Prostate gland (tissue), 2 donors: ENCODE measurements around the gene FAM111B. TPM values are rescaled to one million over a fixed set of nuclear protein-coding genes. Genes with fewer than 3 reads are reported as not detected.
A peak's percentile ranks its signal among the peaks of the same experiment; 100 is the strongest.

ENCODE experiments used
- DNase-seq: peaks from one replicate; pipeline ENCODE4 v3.0.0-alpha.2; 2019; ENCODE audit warnings: low spot score
- H3K27ac ChIP-seq, 2 donors: fragments of 200-600 bp; sonication (generic); 2 replicates each; pipeline ENCODE4 v1.5.1; 2017 to 2019
- H3K27me3 ChIP-seq: fragments of 200-600 bp; sonication (generic); replicated peaks from 2 replicates; pipeline ENCODE4 v1.5.1; 2019; ENCODE audit not compliant: insufficient read depth
- H3K36me3 ChIP-seq, 2 donors: fragments of 200-600 bp; sonication (generic); 1 replicate in 1 of 2; 2 replicates in 1 of 2; pipeline versions ENCODE4 v1.5.1 to v1.8.1; 2017 to 2019
- H3K4me1 ChIP-seq: fragments of 200-600 bp; sonication (generic); replicated peaks from 2 replicates; pipeline ENCODE4 v1.5.1; 2019
- H3K4me3 ChIP-seq, 2 donors: fragments of 200-600 bp; sonication (generic); 2 replicates each; pipeline ENCODE4 v1.5.1; 2017 to 2019
- H3K9me3 ChIP-seq: fragments of 200-600 bp; sonication (generic); 2 replicates; pipeline ENCODE4 v1.5.1; 2017
- POLR2A ChIP-seq: fragments of 450-650 bp; IDR thresholded peaks from one replicate; pipeline ENCODE4 v1.6.1; 2016; ENCODE audit warnings: antibody characterized with exemption, mild to moderate bottlenecking
- POLR2AphosphoS5 ChIP-seq: sonication (generic); formaldehyde crosslinking; IDR thresholded peaks from one replicate; pipeline ENCODE4 v1.6.1; 2017; ENCODE audit warnings: antibody characterized with exemption
- WGBS: methylation state at CpG from one replicate; pipeline ENCODE4 v1.1.5; 2018; 5-methylcytosine and 5-hydroxymethylcytosine counted together
- intact Hi-C: fragments of 100-400 bp; cut with DNase I; formaldehyde crosslinking; loops from one replicate; pipeline ENCODE4 v1.14.2; 2022
- total RNA-seq, 2 donors: library from RNA; depleted of rRNA; stranded (reverse); fragments of >200 nt; gene quantifications; one replicate each; pipeline ENCODE4 v1.1.0, GENCODE V29; 2016
- TF ChIP-seq, protein P1 (sequence below), 4 experiments: fragments of 200-600 bp in 2 of 4; fragments of 450-650 bp in 2 of 4; sonication (generic) in 2 of 4; IDR thresholded peaks; 1 replicate in 3 of 4; 2 replicates in 1 of 4; pipeline ENCODE4 v1.5.1; 2016 to 2019; ENCODE audit warnings: antibody characterized with exemption in 4 of 4, mild to moderate bottlenecking in 2 of 4, moderate library complexity in 2 of 4

The FAM111B gene
- total RNA-seq, 2 donors from 2014 or later: 0.62 to 1.4 TPM

- under 1% methylated on average over 22 of the region's 70 CpGs for WGBS
- intact Hi-C loops: loop anchor here (1.0 to 5.0 kb wide), 2 partner anchors 34 to 110 kb away; no protein-coding TSS in a partner anchor
- Histone ChIP-seq H3K9me3 (no peaks in the 10 kb centered on the region), H3K36me3 (no peaks in the 10 kb centered on the region), H3K27me3 (no peaks in the 10 kb centered on the region), H3K4me3 (peak overlapping the region; percentile 56 to 64), H3K4me1 (peaks cover 5% of the 10 kb centered on the region), H3K27ac (peak overlapping the region; percentile 52 to 70)
- DNase-seq: no peak
- TF ChIP-seq POLR2A (no peak), POLR2AphosphoS5 (no peak)
- TF ChIP-seq, protein P1, sequence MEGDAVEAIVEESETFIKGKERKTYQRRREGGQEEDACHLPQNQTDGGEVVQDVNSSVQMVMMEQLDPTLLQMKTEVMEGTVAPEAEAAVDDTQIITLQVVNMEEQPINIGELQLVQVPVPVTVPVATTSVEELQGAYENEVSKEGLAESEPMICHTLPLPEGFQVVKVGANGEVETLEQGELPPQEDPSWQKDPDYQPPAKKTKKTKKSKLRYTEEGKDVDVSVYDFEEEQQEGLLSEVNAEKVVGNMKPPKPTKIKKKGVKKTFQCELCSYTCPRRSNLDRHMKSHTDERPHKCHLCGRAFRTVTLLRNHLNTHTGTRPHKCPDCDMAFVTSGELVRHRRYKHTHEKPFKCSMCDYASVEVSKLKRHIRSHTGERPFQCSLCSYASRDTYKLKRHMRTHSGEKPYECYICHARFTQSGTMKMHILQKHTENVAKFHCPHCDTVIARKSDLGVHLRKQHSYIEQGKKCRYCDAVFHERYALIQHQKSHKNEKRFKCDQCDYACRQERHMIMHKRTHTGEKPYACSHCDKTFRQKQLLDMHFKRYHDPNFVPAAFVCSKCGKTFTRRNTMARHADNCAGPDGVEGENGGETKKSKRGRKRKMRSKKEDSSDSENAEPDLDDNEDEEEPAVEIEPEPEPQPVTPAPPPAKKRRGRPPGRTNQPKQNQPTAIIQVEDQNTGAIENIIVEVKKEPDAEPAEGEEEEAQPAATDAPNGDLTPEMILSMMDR (IDR thresholded peaks at IDR 0.05): no peak
These were observed 65.5 kb downstream of the FAM111B start for GRCh38 chr11:59172345-59173079.

DNA sequence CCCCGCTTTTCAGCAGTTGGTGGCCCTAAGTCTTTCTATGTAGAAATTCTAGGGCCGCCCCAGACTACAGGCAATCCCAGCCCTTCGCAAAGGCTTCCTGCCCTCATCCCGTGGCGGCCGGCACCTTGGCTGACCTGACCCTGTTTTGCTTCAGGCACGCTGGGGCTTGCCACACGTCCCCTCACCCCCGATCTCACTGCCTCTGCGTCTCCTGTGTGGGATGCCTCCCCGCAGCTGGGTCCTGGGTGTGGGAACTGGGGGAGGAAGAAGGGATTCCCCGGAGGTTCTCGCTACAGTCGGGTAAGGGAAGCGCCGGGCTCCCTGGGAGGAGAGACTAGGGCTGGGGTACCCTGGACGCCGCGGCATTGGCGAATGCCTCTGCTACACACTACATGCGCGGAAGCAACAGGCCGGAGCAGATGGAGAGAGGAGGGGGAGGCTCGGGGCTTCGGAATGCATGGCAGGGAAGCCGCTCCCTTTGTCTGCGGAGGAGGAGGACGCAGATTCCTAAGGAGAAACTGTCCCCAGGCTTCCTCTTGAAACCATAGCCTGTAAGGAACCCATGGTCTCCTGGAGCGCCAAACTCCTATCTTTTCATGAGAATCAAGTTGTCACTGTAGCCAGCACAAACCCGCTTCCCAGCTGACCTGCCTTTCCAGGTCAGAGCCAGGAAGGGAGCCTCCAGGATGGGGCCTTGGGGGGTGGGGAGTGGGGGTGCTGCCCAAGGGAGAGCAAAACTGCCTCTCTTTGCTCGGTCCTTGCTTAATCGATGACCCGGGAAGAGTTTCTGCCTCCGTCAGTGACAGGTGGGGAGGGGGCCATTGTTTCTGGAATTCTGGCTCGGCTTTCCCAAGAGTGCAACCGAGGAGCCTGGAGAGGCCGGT is 66.3 kb downstream of the FAM111B start:
- H3K27me3 ChIP-seq: no peaks in the 10 kb centered on the region
- peaks cover 5% of the 10 kb centered on the region for H3K4me1 ChIP-seq
- no peaks in the 10 kb centered on the region for H3K9me3 ChIP-seq
- intact Hi-C loops: loop anchor here (5.0 kb wide), 1 partner anchor 109 kb away; no protein-coding TSS in a partner anchor
- TF ChIP-seq, protein P1 (IDR thresholded peaks at IDR 0.05): no peak
- TF ChIP-seq POLR2AphosphoS5 (no peak), POLR2A (no peak)
- H3K4me3 ChIP-seq: peak overlapping the region; percentile 56 to 64
- no peaks in the 10 kb centered on the region for H3K36me3 ChIP-seq
- WGBS: 5% methylated on average over 37 of the region's 37 CpGs
- no peak for DNase-seq
- H3K27ac ChIP-seq: peak overlapping the region; percentile 52 to 70

GRCh38 chr11:59173964-59174663 is 67.1 kb downstream of the FAM111B start:
- 25% methylated on average over 7 of the region's 7 CpGs for WGBS
- H3K27me3 ChIP-seq: no peaks in the 10 kb centered on the region
- peak; percentile 22 for TF ChIP-seq POLR2A
- TF ChIP-seq, protein P1 (IDR thresholded peaks at IDR 0.05): no peak
- TF ChIP-seq POLR2AphosphoS5: peak; percentile 62
- H3K4me3 ChIP-seq: peak overlapping the region; percentile 56 to 64
- DNase-seq: peak; percentile 72
- intact Hi-C loops: loop anchor here (5.0 kb wide), 1 partner anchor 108 kb away; no protein-coding TSS in a partner anchor
- no peaks in the 10 kb centered on the region for H3K36me3 ChIP-seq
- no peaks in the 10 kb centered on the region for H3K9me3 ChIP-seq
- peak overlapping the region; percentile 53 to 70 for H3K27ac ChIP-seq
- H3K4me1 ChIP-seq: peaks cover 5% of the 10 kb centered on the region

DNA sequence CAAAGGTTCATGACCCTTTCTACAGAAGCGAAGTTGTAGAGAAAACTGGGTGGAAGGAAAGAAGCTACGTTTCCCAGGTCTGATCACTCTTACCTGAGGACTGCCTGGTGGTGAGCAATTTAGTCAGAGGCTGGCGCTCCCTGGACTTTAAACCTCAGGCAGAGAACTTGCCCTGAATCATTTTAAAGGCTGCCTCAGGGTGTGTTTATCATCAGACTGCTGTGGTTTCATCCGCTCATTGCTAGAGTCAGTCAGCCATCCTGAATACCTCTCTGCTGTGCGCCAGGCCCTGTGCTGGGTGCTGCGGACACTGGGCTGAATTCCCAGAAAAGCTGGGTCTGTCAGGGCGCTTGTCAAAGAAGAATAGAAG is 67.6 kb downstream of the FAM111B start:
- Histone ChIP-seq H3K27me3 (no peaks in the 10 kb centered on the region), H3K27ac (peak overlapping the region; percentile 53 to 70), H3K9me3 (no peaks in the 10 kb centered on the region), H3K4me3 (no peak overlapping the region), H3K36me3 (no peaks in the 10 kb centered on the region), H3K4me1 (peaks cover 5% of the 10 kb centered on the region)
- TF ChIP-seq POLR2AphosphoS5 (no peak), POLR2A (no peak)
- TF ChIP-seq, protein P1 (IDR thresholded peaks at IDR 0.05): no peak
- no peak for DNase-seq
- intact Hi-C loops: loop anchor here (5.0 kb wide), 1 partner anchor 108 kb away; no protein-coding TSS in a partner anchor
- 77% methylated on average over 7 of the region's 7 CpGs for WGBS
